Brain microvascular endothelial cell (primary cell): ENCODE measurements around the gene VPS9D1.

Experiments
- DNase-seq: peaks from one replicate; pipeline ENCODE4 v3.0.0-alpha.2; 2020
- H3K27ac ChIP-seq: fragments of 250-450 bp; sonication (Bioruptor Pico); 2 replicates; pipeline ENCODE4 v1.5.1; 2020; ENCODE audit warnings: mild to moderate bottlenecking, moderate library complexity
- H3K27me3 ChIP-seq: fragments of 250-450 bp; sonication (Bioruptor Pico); replicated peaks from 2 replicates; pipeline ENCODE4 v1.5.1; 2020; ENCODE audit warnings: mild to moderate bottlenecking
- H3K36me3 ChIP-seq: fragments of 250-450 bp; sonication (Bioruptor Pico); replicated peaks from 2 replicates; pipeline ENCODE4 v1.5.1; 2020; ENCODE audit warnings: mild to moderate bottlenecking
- H3K4me3 ChIP-seq: 2 replicates; pipeline ENCODE4 v1.5.1; 2011; ENCODE audit warnings: low read depth, mild to moderate bottlenecking, control low read depth, low read length, moderate library complexity
- CTCF ChIP-seq: IDR thresholded peaks from 2 replicates; pipeline ENCODE4 v1.5.1; 2011; ENCODE audit warnings: low read depth, mild to moderate bottlenecking, moderate library complexity, low read length, control low read depth, inconsistent platforms; ENCODE audit errors: missing control alignments
- in situ Hi-C: cut with HindIII; loops from 2 replicates; pipeline ENCODE4 v1.10.0; 2017; ENCODE audit warnings: low sequenced_read_pairs, low pct_ligation_motif_present

Gene VPS9D1

DNA sequence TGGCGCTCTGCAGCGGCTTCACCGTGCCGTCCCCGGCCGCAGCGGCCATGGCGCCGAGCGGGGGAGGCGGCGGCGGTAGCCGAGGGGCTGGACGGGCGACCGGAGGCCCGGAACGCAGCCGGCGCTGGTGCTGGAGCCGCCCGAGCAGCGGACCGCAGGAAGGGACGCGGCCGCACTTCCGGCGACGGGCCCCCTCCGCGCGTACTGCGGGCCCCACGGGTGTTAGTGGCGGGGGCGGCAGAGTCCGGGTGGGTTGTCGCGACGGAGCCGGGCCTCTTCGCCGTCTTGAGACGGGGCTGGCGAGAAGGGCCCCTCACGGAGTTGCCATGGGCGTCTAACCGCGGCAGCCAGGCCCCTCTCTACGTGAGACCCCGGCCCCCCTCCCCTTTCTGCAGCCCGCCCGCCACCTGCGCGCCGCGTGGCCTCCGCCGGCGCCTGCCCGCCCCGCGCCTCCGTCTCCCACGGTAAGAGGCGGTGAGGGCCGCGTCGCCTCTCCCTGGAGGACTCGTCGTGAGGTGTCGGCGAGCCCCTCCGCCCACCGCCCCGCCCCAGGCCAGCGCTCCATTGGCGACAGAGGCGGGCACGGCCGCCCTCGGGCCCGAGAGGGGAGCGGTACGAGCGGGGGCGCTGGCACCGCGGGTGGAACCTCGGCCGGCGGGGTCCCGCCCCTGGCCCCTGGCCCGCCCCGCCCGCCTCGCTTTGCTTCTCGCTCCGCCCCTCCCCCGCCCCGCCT is at the start of gene VPS9D1, which contains the start of gene ZNF276:
TSS of gene VPS9D1 (minus strand) at position 86 of the 733 bp plus-strand sequence. CDS start at position 49, 37 bp downstream.
TSS of gene ZNF276 (plus strand) at position 725 of the 733 bp plus-strand sequence. CDS start 104 bp downstream, outside the sequence.
- H3K4me3 ChIP-seq, result peak within 1 kb of the TSS; percentile 70
- H3K27me3 ChIP-seq, result no peaks in the 10 kb centered on the region
- TF ChIP-seq CTCF, result no peak
- peak within 1 kb of the TSS; percentile 72 for H3K27ac ChIP-seq
- peak; percentile 61 for DNase-seq
- H3K36me3 ChIP-seq, result peaks cover 19% of the 10 kb centered on the region
- in situ Hi-C loops, result no loop called here

- no peak for TF ChIP-seq CTCF
- no peaks in the 10 kb centered on the region for H3K36me3 ChIP-seq
- no peaks in the 10 kb centered on the region for H3K27me3 ChIP-seq
- H3K27ac ChIP-seq, result no peak overlapping the region
- no peak for DNase-seq
- no peak overlapping the region for H3K4me3 ChIP-seq
- in situ Hi-C loops, result no loop called here
Measured at GRCh38 chr16:89770367-89770766, 49.7 kb upstream of the VPS9D1 start.

DNA sequence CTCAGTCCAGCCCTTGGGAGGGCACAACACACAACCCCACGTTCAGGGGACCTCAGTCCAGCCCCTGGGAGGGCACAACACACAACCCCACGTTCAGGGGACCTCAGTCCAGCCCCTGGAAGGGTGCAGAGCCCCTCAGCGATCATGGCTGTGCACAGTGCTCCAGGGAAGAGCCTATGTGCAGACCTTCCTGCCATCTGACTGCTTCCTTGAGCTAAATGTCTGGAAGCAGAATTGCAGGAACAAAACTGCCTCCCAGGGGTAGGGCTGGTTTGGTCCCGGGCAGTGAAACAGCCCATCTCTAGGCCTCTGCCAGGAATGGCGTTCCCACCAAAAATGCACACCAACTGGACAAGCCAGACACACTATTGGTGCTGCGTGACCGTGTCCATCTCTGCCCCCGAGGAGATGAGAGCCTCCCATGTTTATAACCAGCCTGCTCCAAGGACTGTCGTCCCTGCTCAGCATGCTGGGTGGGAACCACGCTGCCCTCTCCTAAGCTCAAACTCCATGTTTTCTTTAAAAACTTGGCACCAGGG is 44.7 kb upstream of the VPS9D1 start:
- TF ChIP-seq CTCF, result no peak
- H3K27ac ChIP-seq, result no peak overlapping the region
- peaks cover 8% of the 10 kb centered on the region for H3K36me3 ChIP-seq
- H3K4me3 ChIP-seq, result no peak overlapping the region
- no peak for DNase-seq
- in situ Hi-C loops, result no loop called here
- H3K27me3 ChIP-seq, result no peaks in the 10 kb centered on the region

- Histone ChIP-seq H3K27me3 (no peaks in the 10 kb centered on the region), H3K4me3 (no peak overlapping the region), H3K36me3 (peaks cover 8% of the 10 kb centered on the region), H3K27ac (no peak overlapping the region)
- in situ Hi-C loops, result no loop called here
- no peak for TF ChIP-seq CTCF
- DNase-seq, result no peak
Measured at GRCh38 chr16:89764711-89765201, 44.1 kb upstream of the VPS9D1 start.

DNA sequence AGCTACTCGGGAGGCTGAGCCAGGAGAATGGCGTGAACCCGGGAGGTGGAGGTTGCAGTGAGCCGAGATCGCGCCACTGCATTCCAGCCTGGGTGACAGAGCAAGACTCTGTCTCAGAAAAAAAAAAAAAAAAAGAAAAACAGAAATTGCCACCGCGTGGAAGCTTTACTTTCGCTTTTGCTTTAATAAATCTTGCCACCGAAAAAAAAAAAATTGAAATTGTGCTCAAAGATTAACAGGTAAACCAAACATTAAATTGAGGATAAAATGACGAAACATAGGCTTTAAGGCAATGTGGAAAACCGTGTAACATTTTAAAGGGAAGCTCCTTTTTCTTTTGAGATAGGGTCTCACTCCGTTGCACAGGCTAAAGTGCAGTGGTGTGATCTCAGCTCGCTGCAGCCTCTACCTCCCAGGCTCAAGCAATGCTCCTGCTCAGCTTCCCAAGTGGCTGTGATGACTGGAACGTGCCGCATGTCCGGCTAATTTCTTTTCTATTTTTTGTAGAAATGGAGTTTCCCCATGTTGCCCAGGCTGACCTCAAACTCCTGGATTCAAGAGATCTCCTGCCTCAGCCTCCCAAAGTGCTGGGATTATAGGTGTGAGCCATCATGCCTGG is 40.7 kb upstream of the VPS9D1 start:
- no peaks in the 10 kb centered on the region for H3K27me3 ChIP-seq
- no peak overlapping the region for H3K4me3 ChIP-seq
- H3K36me3 ChIP-seq, result peaks cover 8% of the 10 kb centered on the region
- in situ Hi-C loops, result no loop called here
- no peak for DNase-seq
- TF ChIP-seq CTCF, result no peak
- H3K27ac ChIP-seq, result no peak overlapping the region
